CMK (cell line): ENCODE data around the gene AKR7A3.
"Not testable (repeated sequence)": the region's sequence is repeated elsewhere in the genome, so short reads cannot be mapped to it uniquely, and the experiment has no call there.

ENCODE experiments used
- DNase-seq: peaks from one replicate; pipeline ENCODE4 v3.0.0-alpha.2; 2010; ENCODE audit warnings: low read depth

AKR7A3 gene

DNA sequence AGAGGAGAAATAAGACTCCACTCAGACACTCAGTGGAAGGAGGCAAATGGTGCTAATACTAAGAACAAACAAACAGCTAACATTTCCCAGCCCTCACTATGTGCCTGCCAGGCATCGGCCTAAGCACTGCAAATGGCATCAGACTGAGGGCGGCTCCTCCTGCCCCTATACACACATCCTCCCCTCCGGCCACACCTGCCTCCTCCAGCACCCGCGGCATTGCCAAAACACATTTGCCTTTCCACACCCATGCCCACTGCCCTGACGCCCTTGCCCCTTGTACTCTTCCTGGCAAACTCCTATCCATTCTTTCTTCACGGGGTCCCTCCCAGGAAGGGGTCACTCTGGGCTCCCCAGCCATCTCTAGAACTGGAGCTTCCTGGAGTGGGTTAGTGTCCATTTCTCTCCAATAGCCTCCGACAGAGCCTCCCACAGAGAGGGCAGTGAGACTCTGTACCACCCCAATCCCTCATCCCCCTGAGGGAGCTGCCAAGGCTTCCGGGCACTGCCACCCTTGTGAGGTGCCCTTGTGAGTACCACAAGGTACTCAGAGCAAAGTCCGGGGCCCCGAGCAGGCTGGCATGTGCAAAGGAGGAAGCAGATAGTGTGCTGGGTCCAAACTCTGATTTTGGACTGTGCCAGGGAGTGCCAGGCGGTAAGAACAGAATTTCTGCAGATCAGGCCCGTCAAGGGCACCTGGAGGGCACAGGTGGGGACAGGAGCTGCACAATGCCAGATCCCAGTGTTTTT lies 959 bp downstream of the AKR7A3 start:
- DNase-seq = no peak

DNA sequence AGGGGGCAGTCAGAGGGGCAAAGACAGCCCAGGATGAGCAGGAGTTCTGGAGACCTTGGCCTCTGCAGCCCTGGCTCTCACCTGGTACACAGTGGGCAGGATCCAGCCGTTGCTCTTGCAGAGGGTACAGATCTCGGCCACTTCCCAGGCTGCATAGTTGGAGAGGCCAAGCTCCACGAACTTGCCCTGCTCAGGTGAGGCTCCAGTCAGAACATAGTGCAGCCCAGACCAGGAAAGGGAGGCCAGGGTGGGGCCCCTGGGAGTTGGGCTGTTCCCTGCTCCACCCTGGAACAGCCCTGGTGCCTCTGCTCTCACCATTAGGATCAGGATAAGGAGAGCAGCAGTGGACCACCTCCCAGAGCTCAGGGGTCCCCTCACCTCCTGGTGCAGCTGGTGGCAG lies 2.8 kb downstream of the AKR7A3 start:
- not testable (repeated sequence) for DNase-seq

DNA sequence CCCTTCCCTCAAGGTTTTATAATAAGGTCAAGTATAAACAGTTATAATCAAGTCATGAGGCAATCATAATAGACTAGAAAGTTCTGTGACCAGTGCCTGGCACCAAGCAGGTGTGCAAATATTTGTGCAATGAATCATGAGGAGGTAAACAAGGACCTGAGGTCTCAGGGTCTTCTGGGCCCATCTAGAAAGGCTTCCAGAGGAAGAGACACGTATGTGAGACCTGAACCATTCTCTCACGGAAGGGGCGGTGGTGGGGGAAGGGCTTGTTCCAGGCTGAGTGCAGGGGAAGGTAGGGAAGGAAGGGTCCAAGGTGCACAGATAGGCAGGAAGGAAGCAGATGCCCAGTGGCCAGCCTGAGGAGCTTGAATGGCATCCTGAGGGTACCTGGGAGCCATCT lies 3.2 kb downstream of the AKR7A3 start:
- DNase-seq = not testable (repeated sequence)

DNA sequence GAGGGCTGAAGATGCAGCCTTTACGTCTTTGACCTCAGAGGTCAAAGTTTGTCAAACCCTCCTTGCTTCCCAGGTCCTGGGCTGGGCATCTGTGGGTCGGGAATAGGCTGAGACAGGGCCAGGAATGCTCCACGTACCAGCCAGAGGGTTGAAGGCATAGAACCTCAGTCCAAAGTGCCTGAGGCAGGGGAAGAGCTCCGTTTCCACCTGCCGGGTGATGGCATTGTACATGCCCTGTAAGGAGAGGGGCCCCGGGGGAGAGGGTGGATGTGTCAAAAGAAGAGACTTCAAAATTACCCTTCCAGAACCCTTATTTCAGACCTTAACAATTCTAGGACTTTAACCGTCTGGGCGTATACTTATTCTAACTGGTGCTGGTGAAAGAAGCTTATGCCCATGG lies 3.7 kb downstream of the AKR7A3 start:
- DNase-seq = no peak

DNA sequence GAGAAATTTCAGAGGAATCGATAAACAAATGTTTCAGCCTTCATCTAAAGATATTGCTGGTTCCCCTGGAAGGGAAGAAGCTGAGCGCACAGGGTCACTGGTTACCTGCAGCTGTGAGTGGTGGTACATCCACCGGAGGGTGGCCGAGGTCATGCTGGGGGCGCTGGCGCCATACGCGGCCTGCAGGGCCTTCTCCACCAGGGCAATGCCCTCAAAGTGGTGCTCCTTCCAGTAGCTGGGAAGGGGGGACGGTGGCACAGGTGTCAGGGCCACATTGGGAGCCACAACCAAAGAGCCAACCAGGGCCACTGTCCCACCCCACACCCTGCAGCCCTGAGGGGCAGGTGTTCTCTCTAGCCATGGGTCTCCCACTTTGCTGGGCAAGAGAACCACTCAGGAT lies 4.7 kb downstream of the AKR7A3 start:
- no peak for DNase-seq

DNA sequence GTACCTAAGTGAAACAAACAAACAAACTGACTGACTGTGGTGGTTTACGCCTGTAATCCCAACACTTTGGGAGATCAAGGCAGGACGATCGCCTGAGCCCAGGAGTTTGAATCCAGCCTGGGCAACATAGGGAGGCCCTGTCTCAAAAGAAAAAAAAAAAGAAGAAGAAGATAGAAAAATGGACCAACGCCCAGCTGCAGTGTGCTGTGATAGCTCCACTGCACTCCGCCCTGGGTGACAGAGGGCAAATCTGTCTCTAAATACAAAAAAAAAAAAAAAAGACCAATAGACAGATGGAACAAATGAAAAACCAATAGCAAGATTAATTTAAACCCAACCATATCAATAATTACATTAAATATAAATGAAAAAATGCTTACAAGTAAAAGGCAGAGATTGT lies 13.9 kb downstream of the AKR7A3 start:
- no peak for DNase-seq

DNA sequence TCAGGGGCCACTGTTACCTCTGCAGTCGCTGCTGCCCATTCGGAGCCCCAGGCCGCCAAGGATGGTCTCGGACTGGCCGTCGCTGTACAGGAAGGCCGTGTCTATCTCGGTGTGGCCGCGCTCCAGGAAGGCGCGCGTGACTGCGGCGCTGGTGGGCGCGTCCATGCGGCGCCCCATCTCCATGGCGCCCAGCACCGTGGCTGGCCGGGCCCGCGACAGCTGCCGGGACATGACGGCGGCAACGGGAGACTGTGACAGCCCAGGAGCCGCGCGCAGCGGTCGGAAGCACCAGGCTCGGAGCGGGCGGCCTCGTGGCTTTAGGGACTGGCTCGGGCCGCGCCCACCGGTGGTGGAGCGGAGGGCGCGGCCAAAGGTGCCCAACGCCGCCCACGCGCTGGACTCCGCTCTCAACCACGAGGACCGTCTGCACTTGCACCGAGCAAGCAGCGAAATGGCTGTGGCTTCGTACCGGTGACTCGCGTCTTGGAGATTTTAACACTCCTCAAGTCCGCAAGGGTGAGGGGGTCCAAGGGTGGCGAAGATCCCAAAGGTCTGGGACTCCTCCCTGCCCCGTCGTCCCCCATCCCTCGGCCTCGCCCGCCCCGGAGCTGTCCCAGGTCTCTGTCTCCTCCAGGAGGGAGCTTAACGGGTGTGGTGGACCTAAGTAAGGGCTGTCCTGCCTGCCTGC lies 14.6 kb downstream of the AKR7A3 start:
- DNase-seq = not testable (repeated sequence)

DNA sequence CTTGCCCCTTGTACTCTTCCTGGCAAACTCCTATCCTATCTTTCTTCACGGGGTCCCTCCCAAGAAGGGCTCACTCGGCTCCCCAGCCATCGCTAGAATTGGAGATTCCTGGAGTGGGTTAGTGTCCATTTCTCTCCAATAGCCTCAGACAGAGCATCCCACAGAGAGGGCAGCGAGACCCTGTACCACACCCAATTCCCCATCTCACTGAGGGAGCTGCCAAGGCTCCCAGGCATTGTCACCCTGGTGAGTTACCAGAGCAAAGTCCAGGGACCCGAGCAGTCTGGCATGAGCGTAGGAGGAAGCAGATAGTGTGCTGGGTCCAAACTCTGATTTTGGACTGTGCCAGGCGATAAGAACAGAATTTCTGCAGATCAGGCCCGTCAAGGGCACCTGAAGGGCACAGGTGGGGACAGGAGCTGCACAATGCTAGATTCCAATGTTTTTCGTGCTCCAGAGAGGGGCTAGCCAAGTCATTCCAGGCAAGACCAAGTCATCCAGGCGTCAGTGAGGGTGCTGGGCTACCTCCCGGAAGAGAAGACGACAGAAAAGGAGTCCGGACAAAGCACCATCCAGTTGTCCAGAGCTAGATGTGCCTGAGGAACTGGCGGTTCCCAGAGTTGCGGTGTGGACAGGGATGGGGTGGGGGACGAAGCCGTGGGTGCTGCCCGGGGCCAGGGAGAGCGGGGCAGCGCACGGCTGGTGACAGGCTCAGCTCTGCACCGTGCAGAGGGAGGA lies 15.3 kb downstream of the AKR7A3 start:
- no peak for DNase-seq

DNA sequence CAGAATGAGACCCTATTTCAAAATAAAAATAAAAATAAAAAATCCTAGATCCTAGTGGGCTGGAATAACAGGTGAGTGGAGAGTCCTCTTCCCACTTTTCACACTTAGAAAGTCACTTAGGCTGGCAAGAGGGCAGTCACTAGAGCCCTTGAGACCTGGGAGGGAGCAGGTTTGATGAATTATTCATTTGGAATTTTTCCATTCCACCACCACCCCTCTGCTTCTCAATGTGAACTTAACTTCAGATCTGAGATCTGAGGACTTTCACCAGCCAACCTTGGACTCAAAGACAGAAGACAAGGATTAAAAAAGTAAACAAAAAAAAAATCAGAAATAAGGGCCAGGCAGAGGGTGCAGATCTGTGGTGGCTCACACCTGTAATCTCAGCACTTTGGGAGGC lies 16.5 kb downstream of the AKR7A3 start:
- DNase-seq = no peak

DNA sequence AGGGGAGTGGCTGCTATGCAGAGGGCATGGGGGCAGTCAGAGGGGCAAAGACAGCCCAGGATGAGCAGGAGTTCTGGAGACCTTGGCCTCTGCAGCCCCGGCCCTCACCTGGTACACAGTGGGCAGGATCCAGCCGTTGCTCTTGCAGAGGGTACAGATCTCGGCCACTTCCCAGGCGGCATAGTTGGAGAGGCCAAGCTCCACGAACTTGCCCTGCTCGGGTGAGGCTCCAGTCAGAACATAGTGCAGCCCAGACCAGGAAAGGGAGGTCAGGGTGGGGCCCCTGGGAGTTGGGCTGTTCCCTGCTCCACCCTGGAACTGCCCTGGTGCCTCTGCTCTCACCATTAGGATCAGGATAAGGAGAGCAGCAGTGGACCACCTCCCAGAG lies 18.2 kb downstream of the AKR7A3 start:
- DNase-seq = not testable (repeated sequence)

DNA sequence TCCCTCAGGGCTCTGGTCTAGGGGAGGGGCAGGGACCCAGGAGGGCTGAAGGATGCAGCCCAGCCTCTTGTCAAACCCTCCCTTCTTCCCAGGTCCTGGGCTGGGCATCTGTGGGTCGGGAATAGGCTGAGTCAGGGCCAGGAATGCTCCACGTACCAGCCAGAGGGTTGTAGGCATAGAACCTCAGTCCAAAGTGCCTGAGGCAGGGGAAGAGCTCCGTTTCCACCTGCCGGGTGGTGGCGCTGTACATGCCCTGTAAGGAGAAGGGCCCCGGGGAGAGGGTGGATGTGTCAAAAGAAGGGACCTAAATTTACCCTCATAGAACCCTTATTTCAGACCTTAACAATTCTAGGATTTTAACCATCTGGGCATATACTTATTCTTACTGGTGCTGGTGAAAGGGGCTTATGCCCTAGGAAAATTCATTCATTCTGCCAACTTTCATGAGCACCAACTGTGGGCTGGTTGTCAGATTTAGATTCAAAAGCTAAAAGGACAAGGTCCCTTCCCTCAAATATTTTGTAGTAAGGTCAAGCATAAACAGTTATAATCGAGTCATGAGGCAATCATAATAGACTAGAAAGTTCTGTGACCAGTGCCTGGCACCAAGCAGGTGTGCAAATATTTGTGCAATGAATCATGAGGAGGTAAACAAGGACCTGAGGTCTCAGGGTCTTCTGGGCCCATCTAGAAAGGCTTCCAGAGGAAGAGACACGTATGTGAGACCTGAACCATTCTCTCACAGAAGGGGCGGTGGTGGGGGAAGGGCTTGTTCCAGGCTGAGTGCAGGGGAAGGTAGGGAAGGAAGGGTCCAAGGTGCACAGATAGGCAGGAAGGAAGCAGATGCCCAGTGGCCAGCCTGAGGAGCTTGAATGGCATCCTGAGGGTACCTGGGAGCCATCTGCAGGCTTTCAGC lies 18.9 kb downstream of the AKR7A3 start:
- not testable (repeated sequence) for DNase-seq

DNA sequence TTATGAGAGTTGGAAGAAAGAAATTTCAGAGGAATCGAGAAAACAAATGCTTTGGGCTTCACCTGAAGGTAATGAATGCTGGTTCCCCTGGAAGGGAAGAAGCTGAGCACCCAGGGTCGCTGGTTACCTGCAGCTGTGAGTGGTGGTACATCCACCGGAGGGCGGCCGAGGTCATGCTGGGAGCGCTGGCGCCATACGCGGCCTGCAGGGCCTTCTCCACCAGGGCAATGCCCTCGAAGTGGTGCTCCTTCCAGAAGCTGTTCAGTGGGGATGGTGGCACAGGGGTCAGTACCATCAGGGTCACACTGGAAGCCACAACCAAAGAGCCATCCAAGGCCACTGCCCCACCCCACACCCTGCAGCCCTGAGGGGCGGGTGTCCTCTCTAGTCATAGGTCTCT lies 20.1 kb downstream of the AKR7A3 start:
- no peak for DNase-seq

DNA sequence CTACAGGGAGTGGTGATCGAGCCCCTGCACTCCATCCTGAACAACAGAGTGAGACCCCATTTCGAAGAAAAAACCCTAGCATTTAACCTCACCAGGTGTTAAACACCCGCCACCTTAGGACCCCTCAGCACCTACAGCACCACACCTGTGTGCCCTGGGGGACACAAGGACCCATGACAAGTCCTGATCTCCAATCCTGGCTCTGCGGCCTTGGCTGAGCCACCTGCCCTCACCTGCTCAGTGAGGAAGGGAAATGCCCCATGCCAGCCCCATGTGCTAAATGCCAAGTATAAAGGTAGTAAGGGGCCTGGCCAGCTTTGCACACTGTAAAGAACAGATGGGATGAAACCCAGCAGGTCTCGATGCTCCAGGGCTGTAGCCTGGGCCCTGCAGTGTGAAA lies 25.8 kb downstream of the AKR7A3 start:
- DNase-seq = no peak

DNA sequence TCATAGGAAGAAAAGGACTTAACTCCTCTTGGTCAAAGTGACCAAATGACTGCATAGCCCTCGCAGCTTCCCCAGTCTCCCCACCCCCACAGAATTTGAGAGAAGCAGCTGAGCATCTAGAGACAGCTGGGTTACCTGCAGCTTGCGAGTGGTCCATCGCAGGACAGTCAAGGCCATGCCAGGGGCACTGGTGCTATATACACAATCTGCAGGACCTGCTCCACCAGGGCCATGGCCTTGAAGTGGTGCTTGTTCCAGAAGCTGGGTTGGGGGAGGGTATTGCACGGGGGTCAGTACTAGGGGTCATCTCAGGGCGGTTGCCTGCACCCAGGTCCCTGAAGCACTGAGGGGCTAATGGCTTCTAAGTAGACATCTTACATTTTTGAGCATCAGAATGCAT lies 26.5 kb downstream of the AKR7A3 start:
- no peak for DNase-seq

DNA sequence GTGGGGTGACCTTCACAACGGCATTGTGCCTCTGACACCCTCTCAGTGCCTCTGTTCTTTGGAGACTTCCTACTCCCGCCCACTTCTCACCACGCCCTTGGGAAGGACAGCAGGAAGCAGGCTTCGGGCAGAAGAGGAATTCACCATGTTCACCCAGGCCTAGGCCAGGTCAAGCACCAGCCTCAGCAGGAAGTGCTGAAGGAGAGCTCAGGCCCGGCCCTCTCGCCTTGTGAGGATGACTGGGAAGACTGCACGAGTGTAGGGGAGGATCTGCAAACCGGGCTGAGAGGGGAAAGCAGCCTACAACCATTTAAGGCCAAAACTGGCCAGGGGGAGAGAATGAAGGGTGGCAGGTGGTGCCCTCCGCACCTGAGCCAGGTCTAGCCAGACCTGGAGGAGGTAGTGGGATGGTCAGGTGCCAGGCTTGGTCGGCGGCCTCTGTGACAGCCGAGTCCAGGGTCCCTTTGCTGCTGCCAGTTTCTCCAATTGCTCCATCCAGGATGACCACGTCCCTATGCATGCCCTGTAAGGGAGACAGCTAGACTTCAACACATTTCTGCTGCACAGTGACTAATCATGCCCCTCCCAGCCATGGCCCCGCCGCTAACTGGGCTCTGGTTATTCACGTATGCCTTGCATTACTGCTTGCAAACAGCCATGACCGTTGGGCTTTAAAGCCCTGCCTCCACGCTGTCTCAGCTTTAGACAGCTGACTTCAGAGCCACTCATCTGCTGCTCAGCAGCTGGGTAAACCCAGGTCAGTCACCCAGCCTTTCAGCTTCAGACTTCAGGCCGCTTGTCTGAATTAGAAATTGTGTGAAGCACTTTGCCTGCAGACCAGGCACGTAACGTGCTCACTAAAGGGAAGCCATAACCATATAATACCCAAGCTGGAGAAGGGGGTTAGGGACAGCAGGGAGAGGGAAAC lies 28.1 kb downstream of the AKR7A3 start:
- no peak for DNase-seq

DNA sequence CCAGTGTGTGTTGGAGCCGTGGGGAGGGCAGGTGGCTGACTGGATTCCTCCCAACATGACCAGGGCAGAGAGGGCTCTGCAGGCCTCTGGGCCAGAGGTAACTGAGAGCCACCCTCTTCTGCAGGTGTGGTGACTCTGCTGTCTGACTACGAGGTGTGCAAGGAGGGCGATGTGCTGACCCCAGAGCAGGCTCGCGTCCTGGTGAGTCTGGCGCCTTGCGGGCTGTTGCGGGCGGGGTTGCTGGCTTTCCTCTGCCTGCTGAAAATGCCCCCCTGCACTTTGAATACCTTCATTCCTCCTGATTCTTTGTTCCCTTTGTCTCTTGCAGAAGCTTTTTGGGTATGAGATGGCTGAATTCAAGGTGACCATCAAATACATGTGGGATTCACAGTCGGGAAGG lies 30.2 kb downstream of the AKR7A3 start:
- no peak for DNase-seq

DNA sequence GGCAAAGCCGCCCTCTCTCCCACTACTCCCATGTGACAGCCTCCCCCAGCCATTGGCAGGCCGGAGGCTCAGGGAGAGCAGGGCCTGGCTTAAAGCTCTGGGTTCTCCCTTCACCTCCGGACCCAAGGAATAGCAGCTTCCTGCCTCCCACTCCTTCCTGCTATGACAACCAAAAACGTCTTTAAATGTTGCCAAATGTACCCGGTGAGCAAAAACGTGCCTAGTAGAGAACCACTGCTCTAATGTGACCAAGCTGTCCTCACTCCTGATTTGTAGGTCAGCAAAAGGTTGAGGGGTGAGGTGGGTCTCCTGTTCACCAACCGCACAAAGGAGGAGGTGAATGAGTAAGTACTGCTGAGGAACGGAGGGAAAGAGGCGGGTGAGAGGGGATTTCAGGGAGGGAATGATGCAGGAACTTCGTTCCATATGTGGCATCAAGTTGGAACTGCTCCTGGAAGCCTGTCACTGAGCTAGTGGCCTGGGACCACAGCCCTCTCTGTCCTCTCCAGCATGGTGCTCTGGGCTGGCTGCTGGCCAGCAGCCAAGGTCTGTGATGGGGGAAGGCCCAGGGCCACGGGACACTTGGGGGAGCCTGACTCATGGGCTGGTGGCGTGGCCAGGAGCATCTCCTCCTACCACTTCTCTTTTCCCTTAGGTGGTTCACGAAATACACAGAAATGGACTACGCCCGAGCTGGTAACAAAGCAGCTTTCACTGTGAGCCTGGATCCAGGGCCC lies 31.2 kb downstream of the AKR7A3 start:
- DNase-seq = no peak

DNA sequence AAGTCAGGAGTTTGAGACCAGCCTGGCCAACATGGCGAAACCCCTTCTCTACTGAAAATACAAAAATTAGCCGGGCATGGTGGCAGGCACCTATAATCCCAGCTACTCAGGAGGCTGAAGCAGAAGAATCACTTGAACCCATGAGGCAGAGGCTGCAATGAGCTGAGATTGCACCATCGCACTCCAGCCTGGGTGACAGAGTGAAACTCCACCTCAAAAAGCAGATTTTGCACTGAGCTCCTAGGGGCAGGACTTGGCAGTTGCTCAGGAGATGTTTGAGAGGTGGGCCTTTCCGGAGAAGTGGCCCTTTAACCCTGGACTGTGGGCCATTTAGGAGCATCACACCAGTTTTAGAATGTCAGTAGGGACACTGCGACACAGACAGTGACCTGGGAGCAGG lies 32.3 kb downstream of the AKR7A3 start:
- not testable (repeated sequence) for DNase-seq

DNA sequence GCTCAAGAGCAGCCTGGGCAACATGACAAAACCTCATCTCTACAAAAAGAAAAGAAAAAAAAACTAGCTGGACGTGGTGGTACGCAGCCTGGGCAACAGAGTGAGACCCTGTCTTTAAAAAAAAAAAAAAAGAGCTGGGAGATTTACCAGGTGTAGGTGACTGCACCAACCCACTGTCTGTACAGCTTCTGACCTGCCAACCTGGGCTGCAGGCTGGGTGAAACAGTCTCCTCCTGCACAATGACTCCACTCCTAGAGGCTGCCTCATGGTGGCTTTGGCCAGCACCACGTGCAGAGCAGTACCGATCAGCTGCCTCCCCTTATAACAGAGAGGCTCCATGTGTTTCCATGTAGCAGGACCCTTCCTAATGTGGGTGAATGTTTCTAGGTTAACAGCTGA lies 33.3 kb downstream of the AKR7A3 start:
- no peak for DNase-seq

DNA sequence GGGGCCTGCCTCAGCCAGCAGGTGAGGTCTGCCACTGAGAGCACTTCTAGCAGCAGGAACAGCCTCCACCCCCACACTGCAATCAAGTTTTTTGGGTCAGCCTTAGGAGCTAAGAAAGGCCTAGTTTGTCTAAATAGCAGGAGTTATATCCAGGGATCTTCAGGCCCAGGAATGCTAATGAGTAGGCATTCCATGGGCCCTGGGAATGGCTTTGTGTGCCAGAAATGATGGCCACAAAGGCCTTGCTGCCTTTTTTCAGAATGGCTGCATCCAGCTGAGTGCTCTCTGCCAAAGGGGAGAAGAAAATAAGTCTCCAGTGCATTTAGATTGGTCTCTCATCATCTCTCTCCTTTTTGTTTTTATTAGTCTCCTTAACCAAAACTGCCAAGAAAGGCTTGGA lies 34.2 kb downstream of the AKR7A3 start:
- no peak for DNase-seq
